Measurements from ENCODE around the gene TMEM9B.
"Not testable (repeated sequence)": the region's sequence is repeated elsewhere in the genome, so short reads cannot be mapped to it uniquely, and the experiment has no call there.

TMEM9B gene

GRCh38 chr11:8964324-8965320, at the start of gene TMEM9B:
Gene TMEM9B (minus strand): TSS chr11:8964442. CDS start chr11:8964313, 129 bp downstream.
- peak; percentile 78 to 79 for DNase-seq

- no peak for DNase-seq
These were observed 49.1 kb upstream of the TMEM9B start for GRCh38 chr11:9013373-9013772.

GRCh38 chr11:9009538-9009937, 45.3 kb upstream of the TMEM9B start:
- not testable (repeated sequence) for DNase-seq

GRCh38 chr11:9008661-9009060, 44.4 kb upstream of the TMEM9B start:
- no peak for DNase-seq

GRCh38 chr11:9008011-9008550, 43.8 kb upstream of the TMEM9B start:
- no peak for DNase-seq

- no peak for DNase-seq
These were observed 40.8 kb upstream of the TMEM9B start for GRCh38 chr11:9005087-9005486.

GRCh38 chr11:9004183-9004926, 40.1 kb upstream of the TMEM9B start:
- DNase-seq = peak in 1 of 2 donors; percentile 24

GRCh38 chr11:9003573-9004182, 39.4 kb upstream of the TMEM9B start, which contains the start of gene NRIP3:
Gene NRIP3 (minus strand): TSS chr11:9004001. CDS start chr11:9003935, 66 bp downstream.
- DNase-seq = peak; percentile 82 to 83

- DNase-seq = peak in 1 of 2 donors; percentile 14
These were observed 38.8 kb upstream of the TMEM9B start for GRCh38 chr11:9002920-9003572.

GRCh38 chr11:9001736-9002135, 37.5 kb upstream of the TMEM9B start:
- DNase-seq = peak; percentile 18 to 56

- DNase-seq = no peak
These were observed 33.8 kb upstream of the TMEM9B start for GRCh38 chr11:8998017-8998416.

GRCh38 chr11:8997451-8997850, 33.2 kb upstream of the TMEM9B start:
- DNase-seq = no peak

- no peak for DNase-seq
These were observed 25.2 kb upstream of the TMEM9B start for GRCh38 chr11:8989453-8989852.

- no peak for DNase-seq
These were observed 24.3 kb upstream of the TMEM9B start for GRCh38 chr11:8988329-8989234.

GRCh38 chr11:8987446-8987845, 23.2 kb upstream of the TMEM9B start:
- DNase-seq = no peak

- not testable (repeated sequence) for DNase-seq
These were observed 22.5 kb upstream of the TMEM9B start for GRCh38 chr11:8986772-8987171.

GRCh38 chr11:8985462-8985861, 21.2 kb upstream of the TMEM9B start:
- DNase-seq = no peak

GRCh38 chr11:8983552-8983951, 19.3 kb upstream of the TMEM9B start:
- DNase-seq = no peak

GRCh38 chr11:8980485-8980884, 16.2 kb upstream of the TMEM9B start:
- DNase-seq = no peak

- not testable (repeated sequence) for DNase-seq
These were observed 15.1 kb upstream of the TMEM9B start for GRCh38 chr11:8979365-8979764.

- no peak for DNase-seq
These were observed 8.9 kb upstream of the TMEM9B start for GRCh38 chr11:8973121-8973520.
